GM12878 (cell line): ENCODE results near the gene NUAK1. TPM values are rescaled to one million over a fixed set of nuclear protein-coding genes. Genes with fewer than 3 reads are reported as not detected.

ENCODE experiments used
- ATAC-seq: fragments of 200-7000 bp; cut with Tn5 transposase; 3 replicates; pipeline ENCODE4 v1.9.1; 2020; ENCODE audit warnings: mild to moderate bottlenecking, moderate library complexity
- BruUV-seq: library from RNA; stranded (reverse); fragments of 400-500 nt; replicated peaks from 2 replicates; lab custom pipeline; 2021; lab: Mats Ljungman, UMichigan
- CTCF ChIA-PET: fragments of 300-600 bp; sonication (Branson Sonifier 250); formaldehyde crosslinking; extraction: SDS; loops from one replicate; lab custom pipeline; 2021; ENCODE audit warnings: inconsistent platforms; lab: Yijun Ruan, JAX
- POLR2A ChIA-PET: fragments of 350-600 bp; formaldehyde crosslinking; extraction: SDS; loops from one replicate; lab custom pipeline; 2021; ENCODE audit warnings: inconsistent platforms; lab: Charles Lee
- RAD21 ChIA-PET: fragments of 300-600 bp; sonication (Branson Sonifier 250); formaldehyde crosslinking; loops from one replicate; lab custom pipeline; 2023; ENCODE audit warnings: antibody characterized with exemption; ENCODE audit not compliant: unreplicated experiment; lab: Charles Lee
- SMC1A ChIA-PET: fragments of 300-600 bp; sonication (Branson Sonifier 250); formaldehyde crosslinking; loops from one replicate; lab custom pipeline; 2023; ENCODE audit not compliant: unreplicated experiment, uncharacterized antibody; lab: Charles Lee
- DNase-seq: peaks from one replicate; pipeline ENCODE4 v3.0.0-alpha.2; 2011; ENCODE audit warnings: low read depth, low spot score
- FAIRE-seq: peaks from 3 replicates; lab custom pipeline; 2011; peaks lifted over from hg19 to GRCh38; lab: Jason Lieb, UNC
- H2AFZ ChIP-seq: 2 replicates; pipeline ENCODE4 v1.6.0; 2011; ENCODE audit warnings: low read depth, low read length, control low read depth; ENCODE audit not compliant: control insufficient read depth
- H3K27ac ChIP-seq: 2 replicates; pipeline ENCODE4 v1.5.1; 2011; ENCODE audit warnings: control low read depth; ENCODE audit not compliant: control insufficient read depth, insufficient read depth
- H3K27me3 ChIP-seq, 2 experiments: replicated peaks in 1 of 2; 2 replicates each; pipeline versions ENCODE4 v1.6.0 to v1.6.1; 2011; ENCODE audit warnings: low read length in 1 of 2; ENCODE audit not compliant: control insufficient read depth in 2 of 2, insufficient read depth in 2 of 2
- H3K36me3 ChIP-seq, 2 experiments: 2 replicates each; pipeline ENCODE4 v1.5.1; 2011; ENCODE audit warnings: low read length in 1 of 2; ENCODE audit not compliant: control insufficient read depth in 2 of 2, insufficient read depth in 2 of 2
- H3K4me1 ChIP-seq: 2 replicates; pipeline ENCODE4 v1.6.1; 2011; ENCODE audit warnings: mild to moderate bottlenecking, low read length, moderate library complexity, mixed read lengths; ENCODE audit not compliant: control insufficient read depth, insufficient read depth
- H3K4me2 ChIP-seq: 2 replicates; pipeline ENCODE4 v1.6.0; 2011; ENCODE audit warnings: control low read depth; ENCODE audit not compliant: control insufficient read depth, insufficient read depth
- H3K4me3 ChIP-seq: fragments of 200-600 bp; sonication (generic); 2 replicates; pipeline ENCODE4 v1.5.1; 2016
- H3K79me2 ChIP-seq: 2 replicates; pipeline ENCODE4 v1.6.0; 2011; ENCODE audit warnings: low read length; ENCODE audit not compliant: control insufficient read depth, insufficient read depth
- H3K9ac ChIP-seq: 2 replicates; pipeline ENCODE4 v1.8.0; 2011; ENCODE audit warnings: low read length, control low read depth, mixed read lengths; ENCODE audit not compliant: control insufficient read depth, insufficient read depth
- H3K9me3 ChIP-seq: replicated peaks from 3 replicates; pipeline ENCODE4 v1.5.1; 2011; ENCODE audit warnings: mild to moderate bottlenecking, low read length; ENCODE audit not compliant: control insufficient read depth, insufficient read depth
- H4K20me1 ChIP-seq: 2 replicates; pipeline ENCODE4 v1.6.0; 2011; ENCODE audit not compliant: control insufficient read depth, insufficient read depth
- GABPA ChIP-seq: IDR thresholded peaks from 2 replicates; pipeline ENCODE4 v1.6.1; 2014; ENCODE audit warnings: antibody characterized with exemption, low read depth, mild to moderate bottlenecking, inconsistent platforms
- GATAD2B ChIP-seq: fragments of 450-650 bp; conservative IDR thresholded peaks from 2 replicates; pipeline ENCODE4 v1.6.1; 2017; ENCODE audit warnings: low read depth, mild to moderate bottlenecking, moderate library complexity
- in situ Hi-C: fragments of 300-500 bp; cut with MboI; formaldehyde crosslinking; loops from 9 replicates; pipeline ENCODE4 v1.14.3; 2018; ENCODE audit warnings: mixed read lengths
- intact Hi-C: fragments of 100-400 bp; cut with micrococcal nuclease; formaldehyde crosslinking; loops from one replicate; pipeline ENCODE4 v1.14.2; 2022; ENCODE audit not compliant: unreplicated experiment
- polyA plus RNA-seq, 11 experiments: library from polyadenylated mRNA; depleted of rRNA in 4 of 11; unstranded in 6 of 11; stranded (reverse) in 5 of 11; fragments of >200 nt; fragmentation: Nextera tagmentation in 4 of 11; fragmentation: Illumina TruSeq in 1 of 11; extraction: Ambion mirVana in 4 of 11; extraction: Trizol in 1 of 11; gene quantifications; 1 replicate in 1 of 11; 2 replicates in 10 of 11; pipeline versions ENCODE4 v1.2.1 to v1.2.3, GENCODE V29; 2011 to 2016; ENCODE audit warnings: inconsistent platforms in 2 of 11, missing spikeins in 2 of 11, low read depth in 1 of 11
- total RNA-seq, 4 experiments: library from RNA; depleted of rRNA in 3 of 4; stranded (reverse); fragments of >200 nt in 3 of 4; fragmentation: Illumina TruSeq in 1 of 4; extraction: Trizol in 1 of 4; gene quantifications; 2 replicates each; pipeline versions ENCODE4 v1.2.1 to v1.2.3, GENCODE V29; 2013 to 2021
- TF ChIP-seq, protein P1 (sequence below): fragments of 450-650 bp; IDR thresholded peaks from 2 replicates; pipeline ENCODE4 v1.6.1; 2016; ENCODE audit warnings: mild to moderate bottlenecking, moderate library complexity, borderline replicate concordance

NUAK1 gene
- total and polyA plus RNA-seq, 10 of the 15 experiments (the other 5 are each of a cell fraction or from before 2014, with no cell fraction given): 0.03 to 0.42 (median 0.08) TPM; not detected in 2

DNA sequence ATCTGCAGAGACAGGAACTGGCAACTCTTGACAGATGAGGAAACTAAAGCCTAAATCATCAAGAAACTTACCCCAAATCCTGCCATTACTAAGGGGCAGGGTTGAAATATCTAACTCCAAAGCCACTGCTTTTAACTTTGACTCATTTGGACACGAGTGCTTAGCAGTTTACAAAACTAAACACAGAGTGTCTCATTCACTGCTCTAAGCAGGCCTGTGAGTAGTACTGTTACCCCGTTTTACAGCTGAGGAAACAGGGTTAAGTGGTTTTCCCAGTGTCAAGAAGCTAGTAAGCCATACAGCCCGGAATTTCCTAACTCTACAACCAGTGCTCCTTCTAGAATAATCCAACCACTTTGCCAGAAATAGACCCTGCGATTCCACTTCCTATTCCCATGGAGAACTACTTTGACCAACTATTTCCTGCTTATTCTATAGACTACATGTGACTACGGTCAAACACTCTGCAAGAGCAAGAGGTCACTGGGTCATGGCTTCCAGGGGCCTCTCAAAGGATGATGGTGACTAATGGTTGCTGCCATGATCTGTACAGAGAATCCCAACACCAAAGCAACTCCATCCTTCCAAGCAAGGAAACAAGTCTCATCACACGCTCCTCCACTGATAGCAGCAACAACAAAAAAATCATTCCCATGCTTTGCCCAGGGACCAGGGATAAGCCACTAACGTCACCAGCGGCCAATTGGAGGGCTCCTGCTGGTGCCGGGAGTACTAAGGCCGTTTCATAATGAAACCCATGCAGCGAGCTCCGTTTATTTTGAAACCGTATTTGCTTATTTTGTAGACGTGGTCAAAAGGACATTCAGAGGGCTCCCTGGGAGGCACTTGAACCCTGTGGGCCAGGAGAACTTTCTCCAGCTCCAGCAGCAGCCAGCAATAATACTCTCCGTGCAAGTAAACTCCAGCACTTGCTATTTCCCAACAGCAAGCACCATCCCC lies 56.3 kb downstream of the NUAK1 start (continued):
- TF ChIP-seq, protein P1, sequence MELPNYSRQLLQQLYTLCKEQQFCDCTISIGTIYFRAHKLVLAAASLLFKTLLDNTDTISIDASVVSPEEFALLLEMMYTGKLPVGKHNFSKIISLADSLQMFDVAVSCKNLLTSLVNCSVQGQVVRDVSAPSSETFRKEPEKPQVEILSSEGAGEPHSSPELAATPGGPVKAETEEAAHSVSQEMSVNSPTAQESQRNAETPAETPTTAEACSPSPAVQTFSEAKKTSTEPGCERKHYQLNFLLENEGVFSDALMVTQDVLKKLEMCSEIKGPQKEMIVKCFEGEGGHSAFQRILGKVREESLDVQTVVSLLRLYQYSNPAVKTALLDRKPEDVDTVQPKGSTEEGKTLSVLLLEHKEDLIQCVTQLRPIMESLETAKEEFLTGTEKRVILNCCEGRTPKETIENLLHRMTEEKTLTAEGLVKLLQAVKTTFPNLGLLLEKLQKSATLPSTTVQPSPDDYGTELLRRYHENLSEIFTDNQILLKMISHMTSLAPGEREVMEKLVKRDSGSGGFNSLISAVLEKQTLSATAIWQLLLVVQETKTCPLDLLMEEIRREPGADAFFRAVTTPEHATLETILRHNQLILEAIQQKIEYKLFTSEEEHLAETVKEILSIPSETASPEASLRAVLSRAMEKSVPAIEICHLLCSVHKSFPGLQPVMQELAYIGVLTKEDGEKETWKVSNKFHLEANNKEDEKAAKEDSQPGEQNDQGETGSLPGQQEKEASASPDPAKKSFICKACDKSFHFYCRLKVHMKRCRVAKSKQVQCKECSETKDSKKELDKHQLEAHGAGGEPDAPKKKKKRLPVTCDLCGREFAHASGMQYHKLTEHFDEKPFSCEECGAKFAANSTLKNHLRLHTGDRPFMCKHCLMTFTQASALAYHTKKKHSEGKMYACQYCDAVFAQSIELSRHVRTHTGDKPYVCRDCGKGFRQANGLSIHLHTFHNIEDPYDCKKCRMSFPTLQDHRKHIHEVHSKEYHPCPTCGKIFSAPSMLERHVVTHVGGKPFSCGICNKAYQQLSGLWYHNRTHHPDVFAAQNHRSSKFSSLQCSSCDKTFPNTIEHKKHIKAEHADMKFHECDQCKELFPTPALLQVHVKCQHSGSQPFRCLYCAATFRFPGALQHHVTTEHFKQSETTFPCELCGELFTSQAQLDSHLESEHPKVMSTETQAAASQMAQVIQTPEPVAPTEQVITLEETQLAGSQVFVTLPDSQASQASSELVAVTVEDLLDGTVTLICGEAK: no peak
- TF ChIP-seq GABPA: no peak
- TF ChIP-seq, all 136 proteins: peak for 0

DNA sequence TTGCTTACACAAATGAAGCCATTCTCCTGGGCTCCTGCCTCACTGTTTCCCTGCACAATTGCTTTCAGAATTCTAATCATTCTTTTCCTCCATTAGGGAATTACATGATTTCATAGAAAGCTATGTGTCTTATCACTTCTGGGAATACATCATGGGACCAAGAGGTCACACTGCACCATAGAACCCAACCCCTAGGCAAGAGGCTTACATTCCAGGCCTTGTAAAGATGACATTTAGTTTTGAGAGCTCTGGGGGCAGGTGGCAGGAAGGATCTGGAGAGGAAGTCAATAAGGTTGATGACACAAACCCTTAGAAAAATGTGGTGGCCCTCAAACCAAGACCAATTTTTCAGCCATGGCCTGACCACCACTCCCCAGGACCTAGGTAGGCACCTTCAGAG lies 57.1 kb downstream of the NUAK1 start:
- Histone ChIP-seq H3K4me3 (no peak overlapping the region), H3K4me1 (no peaks in the 10 kb centered on the region), H3K79me2 (no peaks in the 10 kb centered on the region), H2AFZ (no peak overlapping the region), H3K9ac (no peak overlapping the region), H3K27me3 (peaks cover 0 to 4% of the 10 kb centered on the region in 2 experiments; a peak in 2 of 4 replicates), H3K4me2 (no peak overlapping the region), H4K20me1 (no peaks in the 10 kb centered on the region), H3K36me3 (no peaks in the 10 kb centered on the region), H3K9me3 (no peaks in the 10 kb centered on the region), H3K27ac (no peak overlapping the region)
- in situ Hi-C loops (no loop called here), intact Hi-C loops (no loop called here)
- no TSS peak for BruUV-seq
- DNase-seq (no peak), FAIRE-seq (no peak), ATAC-seq (no peak)
- TF ChIP-seq GATAD2B: no peak
- ChIA-PET CTCF (interaction anchor here (0.6 kb wide), 1 partner anchor 1912 kb away, joined by 3 read pairs; no protein-coding TSS in a partner anchor), POLR2A (no interaction called here), RAD21 (no interaction called here), SMC1A (no interaction called here)
